ENCODE measurements around the gene ZNF521.

Gene ZNF521

GRCh38 chr18:25346561-25346960 lies 5.4 kb downstream of the ZNF521 start:
- Histone ChIP-seq H3K79me2 (ENCODE audit: insufficient read depth, low read length) (no peaks in the 10 kb centered on the region), H3K27me3 (ENCODE audit: low read length) (no peaks in the 10 kb centered on the region), H3F3A (ENCODE audit: insufficient read depth) (peaks cover 7% of the 10 kb centered on the region), H3K9ac (ENCODE audit: low read length) (no peak overlapping the region), H2AFZ (ENCODE audit: low read depth, low read length, severe bottlenecking) (no peak overlapping the region), H4K20me1 (ENCODE audit: low read depth, low read length) (no peaks in the 10 kb centered on the region; the same call in 1 of the 2 replicates), H3K36me3 (ENCODE audit: low read length) (no peaks in the 10 kb centered on the region), H3K9me2 (replicated peaks; ENCODE audit: insufficient read depth, low read length) (no peaks in the 10 kb centered on the region), H3K27ac (ENCODE audit: low read depth, low read length) (no peak overlapping the region), H3K4me3 (ENCODE audit: insufficient read depth, low read length, poor library complexity, severe bottlenecking) (no peak overlapping the region), H3K4me2 (ENCODE audit: low read depth, low read length, poor library complexity, severe bottlenecking) (no peak overlapping the region), H3K9me3 (ENCODE audit: insufficient read depth, low read length) (no peaks in the 10 kb centered on the region)
- TF ChIP-seq EZH2phosphoT487 (conservative IDR thresholded peaks at IDR 0.05; ENCODE audit: low read length): no peak
- TF ChIP-seq, protein P1, sequence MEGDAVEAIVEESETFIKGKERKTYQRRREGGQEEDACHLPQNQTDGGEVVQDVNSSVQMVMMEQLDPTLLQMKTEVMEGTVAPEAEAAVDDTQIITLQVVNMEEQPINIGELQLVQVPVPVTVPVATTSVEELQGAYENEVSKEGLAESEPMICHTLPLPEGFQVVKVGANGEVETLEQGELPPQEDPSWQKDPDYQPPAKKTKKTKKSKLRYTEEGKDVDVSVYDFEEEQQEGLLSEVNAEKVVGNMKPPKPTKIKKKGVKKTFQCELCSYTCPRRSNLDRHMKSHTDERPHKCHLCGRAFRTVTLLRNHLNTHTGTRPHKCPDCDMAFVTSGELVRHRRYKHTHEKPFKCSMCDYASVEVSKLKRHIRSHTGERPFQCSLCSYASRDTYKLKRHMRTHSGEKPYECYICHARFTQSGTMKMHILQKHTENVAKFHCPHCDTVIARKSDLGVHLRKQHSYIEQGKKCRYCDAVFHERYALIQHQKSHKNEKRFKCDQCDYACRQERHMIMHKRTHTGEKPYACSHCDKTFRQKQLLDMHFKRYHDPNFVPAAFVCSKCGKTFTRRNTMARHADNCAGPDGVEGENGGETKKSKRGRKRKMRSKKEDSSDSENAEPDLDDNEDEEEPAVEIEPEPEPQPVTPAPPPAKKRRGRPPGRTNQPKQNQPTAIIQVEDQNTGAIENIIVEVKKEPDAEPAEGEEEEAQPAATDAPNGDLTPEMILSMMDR (IDR thresholded peaks at IDR 0.05; ENCODE audit: insufficient read depth, low read length, poor library complexity, severe bottlenecking): no peak

DNA sequence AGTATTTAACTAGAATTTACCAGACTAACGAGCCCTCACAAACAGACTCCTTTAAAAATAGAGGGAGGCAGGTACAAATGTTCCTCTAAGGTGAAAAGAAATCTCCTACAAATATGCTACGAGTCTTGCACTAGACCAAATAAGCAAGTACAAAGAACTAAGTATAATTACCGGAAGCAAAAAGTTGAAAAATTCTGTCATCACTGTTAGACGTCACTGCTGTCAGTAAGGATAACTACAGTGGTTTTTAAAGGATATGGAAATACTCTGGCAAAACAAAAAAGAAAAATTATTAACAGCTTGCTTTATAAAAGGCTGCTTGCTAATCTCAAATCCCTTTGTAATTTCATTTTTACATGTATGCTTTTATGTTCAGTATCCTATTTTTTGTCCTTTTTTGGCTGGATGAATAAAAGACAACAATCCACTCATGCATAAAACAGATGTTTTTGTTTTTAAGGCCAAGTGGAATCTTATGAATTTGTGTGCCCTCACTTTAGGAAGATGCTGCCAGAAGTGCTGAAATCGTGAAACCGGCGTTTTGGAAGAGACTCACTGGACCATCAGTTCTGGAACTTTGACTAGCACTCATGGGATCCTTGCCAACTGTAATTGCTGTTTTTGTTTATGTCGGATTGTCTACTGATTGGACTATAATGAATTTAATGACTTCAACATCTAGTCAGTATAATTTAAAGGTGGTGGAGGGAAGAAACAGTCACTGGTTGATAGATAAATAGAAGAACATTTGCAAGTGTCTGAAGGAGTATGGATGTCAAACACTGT lies 6.7 kb downstream of the ZNF521 start:
- no peaks in the 10 kb centered on the region for H3K79me2 ChIP-seq (ENCODE audit: insufficient read depth, low read length)
- no peak overlapping the region for H2AFZ ChIP-seq (ENCODE audit: low read depth, low read length, severe bottlenecking)
- H3F3A ChIP-seq (ENCODE audit: insufficient read depth): peaks cover 3% of the 10 kb centered on the region; the same call in 1 of the 2 replicates
- H3K4me3 ChIP-seq (ENCODE audit: insufficient read depth, low read length, poor library complexity, severe bottlenecking): no peak overlapping the region
- H3K36me3 ChIP-seq (ENCODE audit: low read length): no peaks in the 10 kb centered on the region
- no peaks in the 10 kb centered on the region; the same call in 1 of the 2 replicates for H4K20me1 ChIP-seq (ENCODE audit: low read depth, low read length)
- no peak overlapping the region for H3K9ac ChIP-seq (ENCODE audit: low read length)
- no peaks in the 10 kb centered on the region for H3K9me3 ChIP-seq (ENCODE audit: insufficient read depth, low read length)
- no peak overlapping the region for H3K27ac ChIP-seq (ENCODE audit: low read depth, low read length)
- TF ChIP-seq, protein P1 (IDR thresholded peaks at IDR 0.05; ENCODE audit: insufficient read depth, low read length, poor library complexity, severe bottlenecking): no peak
- no peak for TF ChIP-seq EZH2phosphoT487 (conservative IDR thresholded peaks at IDR 0.05; ENCODE audit: low read length)
- H3K9me2 ChIP-seq (replicated peaks; ENCODE audit: insufficient read depth, low read length): no peaks in the 10 kb centered on the region
- no peaks in the 10 kb centered on the region for H3K27me3 ChIP-seq (ENCODE audit: low read length)
- H3K4me2 ChIP-seq (ENCODE audit: low read depth, low read length, poor library complexity, severe bottlenecking): no peak overlapping the region

DNA sequence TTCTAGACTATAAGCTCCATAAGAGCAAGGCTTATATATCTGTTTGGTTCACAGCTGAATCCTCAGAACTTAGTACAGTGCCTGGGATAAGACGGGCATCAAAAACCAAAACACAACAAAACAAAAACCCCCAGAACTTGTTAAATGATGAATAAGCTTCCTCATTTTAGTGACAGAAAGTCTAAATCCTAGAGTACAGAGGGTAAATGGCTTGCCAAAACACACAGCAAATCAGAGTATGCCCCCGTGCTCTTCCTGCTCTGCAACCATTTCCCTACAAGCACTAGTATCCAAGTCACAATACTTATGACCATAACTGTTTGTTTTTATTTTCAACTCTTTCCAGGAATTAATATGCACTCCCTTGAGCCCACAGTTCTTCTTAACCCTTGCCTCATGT lies 10.1 kb downstream of the ZNF521 start:
- no peak for TF ChIP-seq EZH2phosphoT487 (conservative IDR thresholded peaks at IDR 0.05; ENCODE audit: low read length)
- TF ChIP-seq, protein P1 (IDR thresholded peaks at IDR 0.05; ENCODE audit: insufficient read depth, low read length, poor library complexity, severe bottlenecking): no peak
- Histone ChIP-seq H4K20me1 (ENCODE audit: low read depth, low read length) (no peaks in the 10 kb centered on the region; the same call in 1 of the 2 replicates), H3K79me2 (ENCODE audit: insufficient read depth, low read length) (no peaks in the 10 kb centered on the region), H3K9ac (ENCODE audit: low read length) (no peak overlapping the region), H3K4me2 (ENCODE audit: low read depth, low read length, poor library complexity, severe bottlenecking) (no peak overlapping the region), H3K27me3 (ENCODE audit: low read length) (no peaks in the 10 kb centered on the region), H3K9me3 (ENCODE audit: insufficient read depth, low read length) (no peaks in the 10 kb centered on the region), H3F3A (ENCODE audit: insufficient read depth) (no peaks in the 10 kb centered on the region), H3K36me3 (ENCODE audit: low read length) (no peaks in the 10 kb centered on the region), H2AFZ (ENCODE audit: low read depth, low read length, severe bottlenecking) (no peak overlapping the region), H3K4me3 (ENCODE audit: insufficient read depth, low read length, poor library complexity, severe bottlenecking) (no peak overlapping the region), H3K9me2 (replicated peaks; ENCODE audit: insufficient read depth, low read length) (no peaks in the 10 kb centered on the region), H3K27ac (ENCODE audit: low read depth, low read length) (no peak overlapping the region)

Data from SU-DHL-6 (cell line).